Hepatocyte (in vitro differentiated cells): ENCODE data around the gene CEP85L.

ENCODE experiments used
- CTCF ChIP-seq: fragments of 200-600 bp; sonication (generic); IDR thresholded peaks from 2 replicates; pipeline ENCODE4 v1.5.1; 2016; ENCODE audit warnings: antibody characterized with exemption, mild to moderate bottlenecking; ENCODE audit not compliant: poor library complexity
- EZH2 ChIP-seq: fragments of 200-600 bp; sonication (generic); IDR thresholded peaks from 2 replicates; pipeline ENCODE4 v1.6.1; 2016; ENCODE audit warnings: antibody characterized with exemption, mild to moderate bottlenecking, borderline replicate concordance
- EZH2phosphoT487 ChIP-seq: fragments of 200-600 bp; sonication (generic); IDR thresholded peaks from one replicate; pipeline ENCODE4 v1.6.1; 2018; ENCODE audit warnings: antibody characterized with exemption, mild to moderate bottlenecking, low read depth, moderate library complexity; ENCODE audit not compliant: unreplicated experiment, severe bottlenecking

- TF ChIP-seq CTCF (no peak), EZH2phosphoT487 (no peak), EZH2 (no peak)
These were observed 206.6 kb downstream of the CEP85L start for GRCh38 chr6:118444796-118445195.
